ENCODE results near the gene FGD3.

GRCh38 chr9:92942688-92943616, 4.4 kb upstream of the FGD3 start:
- no peak for TF ChIP-seq EZH2 (IDR thresholded peaks at IDR 0.05; ENCODE audit: low read depth)
- no peak for TF ChIP-seq CTCF (conservative IDR thresholded peaks at IDR 0.05)
